H1 (cell line): ENCODE results near the gene THBD. TPM values are rescaled to one million over a fixed set of nuclear protein-coding genes. Genes with fewer than 3 reads are reported as not detected.
A peak's percentile ranks its signal among the peaks of the same experiment; 100 is the strongest.

Experiments used
- CTCF ChIA-PET: fragments of 300-600 bp; sonication (Branson Sonifier 250); formaldehyde crosslinking; loops from one replicate; lab custom pipeline; 2021; ENCODE audit not compliant: partially characterized antibody; lab: Charles Lee
- POLR2A ChIA-PET: fragments of 300-600 bp; sonication (Branson Sonifier 250); formaldehyde crosslinking; loops from one replicate; lab custom pipeline; 2021; ENCODE audit warnings: inconsistent platforms; ENCODE audit not compliant: partially characterized antibody; lab: Charles Lee
- DNase-seq, 2 experiments: peaks; one replicate each; pipeline versions ENCODE4 v3.0.0 to v3.0.0-alpha.2; 2010 to 2022; ENCODE audit warnings: low spot score in 2 of 2, low read depth in 1 of 2, mixed read lengths in 1 of 2
- FAIRE-seq: peaks from 2 replicates; lab custom pipeline; 2011; peaks lifted over from hg19 to GRCh38; lab: Jason Lieb, UNC
- H2AFZ ChIP-seq: 2 replicates; pipeline ENCODE4 v1.8.1; 2012; ENCODE audit warnings: low read length, inconsistent platforms
- H2AK5ac ChIP-seq: 2 replicates; pipeline ENCODE4 v1.6.1; 2013; ENCODE audit warnings: low read depth, low read length
- H2BK120ac ChIP-seq: replicated peaks from 2 replicates; pipeline ENCODE3; 2013; ENCODE audit warnings: low read depth, low read length, inconsistent platforms
- H2BK12ac ChIP-seq: 2 replicates; pipeline ENCODE4 v1.6.1; 2013; ENCODE audit warnings: low read depth, low read length
- H2BK15ac ChIP-seq: 2 replicates; pipeline ENCODE4 v1.6.1; 2013; ENCODE audit warnings: low read length
- H2BK20ac ChIP-seq: 2 replicates; pipeline ENCODE4 v1.6.1; 2013; ENCODE audit warnings: low read length
- H2BK5ac ChIP-seq: 2 replicates; pipeline ENCODE4 v1.6.1; 2013; ENCODE audit warnings: low read depth, low read length
- H3K14ac ChIP-seq: 2 replicates; pipeline ENCODE4 v1.6.1; 2013; ENCODE audit warnings: inconsistent platforms; ENCODE audit not compliant: insufficient read length
- H3K18ac ChIP-seq: 2 replicates; pipeline ENCODE4 v1.6.1; 2013; ENCODE audit warnings: low read length; ENCODE audit errors: extremely low read depth
- H3K23ac ChIP-seq: 2 replicates; pipeline ENCODE4 v1.6.1; 2013; ENCODE audit warnings: inconsistent platforms; ENCODE audit not compliant: insufficient read length
- H3K23me2 ChIP-seq: 2 replicates; pipeline ENCODE4 v1.6.1; 2013; ENCODE audit warnings: low read depth, low read length
- H3K27ac ChIP-seq: 2 replicates; pipeline ENCODE4 v1.6.1; 2011; ENCODE audit warnings: low read depth, low read length, inconsistent platforms
- H3K27me3 ChIP-seq, 4 experiments: replicated peaks in 1 of 4; 1 replicate in 1 of 4; 2 replicates in 3 of 4; pipeline versions ENCODE4 v1.6.1 to v1.8.1; 2011 to 2013; ENCODE audit warnings: low read length in 3 of 4, mild to moderate bottlenecking in 3 of 4, inconsistent platforms in 2 of 4, mixed read lengths in 2 of 4, moderate library complexity in 1 of 4; ENCODE audit not compliant: control insufficient read depth in 3 of 4, insufficient read depth in 3 of 4; ENCODE audit errors: extremely low read depth in 1 of 4
- H3K36me3 ChIP-seq, 4 experiments: 2 replicates each; pipeline versions ENCODE4 v1.6.1 to v1.8.1; 2011 to 2013; ENCODE audit warnings: mild to moderate bottlenecking in 4 of 4, low read length in 3 of 4, moderate library complexity in 2 of 4, control low read depth in 1 of 4, inconsistent platforms in 1 of 4; ENCODE audit not compliant: insufficient read depth in 4 of 4, control insufficient read depth in 2 of 4
- H3K4ac ChIP-seq: replicated peaks from 2 replicates; pipeline ENCODE3; 2013; ENCODE audit warnings: low read length, low read depth, mixed read lengths, inconsistent platforms; ENCODE audit not compliant: insufficient read length
- H3K4me1 ChIP-seq, 4 experiments: replicated peaks in 1 of 4; 1 replicate in 1 of 4; 2 replicates in 3 of 4; pipeline versions ENCODE4 v1.6.1 to v1.8.1; 2011 to 2013; ENCODE audit warnings: low read length in 3 of 4, inconsistent platforms in 2 of 4, mixed read lengths in 1 of 4; ENCODE audit not compliant: insufficient read depth in 4 of 4, control insufficient read depth in 3 of 4
- H3K4me2 ChIP-seq, 2 experiments: 2 replicates each; pipeline versions ENCODE4 v1.6.1 to v1.8.1; 2011 to 2013; ENCODE audit warnings: low read depth in 2 of 2, low read length in 2 of 2, control low read depth in 1 of 2, inconsistent platforms in 1 of 2, mild to moderate bottlenecking in 1 of 2; ENCODE audit not compliant: insufficient read depth in 1 of 2
- H3K4me3 ChIP-seq, 4 experiments: fragments of 200-600, 300-600 bp in 1 of 4; sonication (generic), shearing (Covaris generic), sonication (Bioruptor Twin) in 1 of 4; 2 replicates each; pipeline versions ENCODE4 v1.5.1 to v1.8.1; 2011 to 2016; ENCODE audit warnings: low read length in 4 of 4, low read depth in 3 of 4, control low read depth in 2 of 4, inconsistent platforms in 2 of 4, mild to moderate bottlenecking in 2 of 4, mixed read lengths in 1 of 4, moderate library complexity in 1 of 4; ENCODE audit not compliant: insufficient read depth in 2 of 4; ENCODE audit errors: extremely low read depth in 1 of 4
- H3K56ac ChIP-seq: replicated peaks from 2 replicates; pipeline ENCODE3; 2013; ENCODE audit warnings: low read depth, mild to moderate bottlenecking, mixed read lengths, low read length, inconsistent platforms; ENCODE audit not compliant: insufficient read length
- H3K79me1 ChIP-seq: 2 replicates; pipeline ENCODE4 v1.6.1; 2013; ENCODE audit warnings: low read depth, low read length, control low read depth
- H3K79me2 ChIP-seq, 2 experiments: 2 replicates each; pipeline versions ENCODE4 v1.6.1 to v1.8.1; 2012 to 2013; ENCODE audit warnings: low read length in 2 of 2, mild to moderate bottlenecking in 2 of 2, inconsistent platforms in 1 of 2; ENCODE audit not compliant: insufficient read depth in 2 of 2, control insufficient read depth in 1 of 2
- H3K9ac ChIP-seq, 4 experiments: replicated peaks in 1 of 4; 1 replicate in 1 of 4; 2 replicates in 3 of 4; pipeline versions ENCODE4 v1.6.1 to v1.8.1; 2011 to 2013; ENCODE audit warnings: low read depth in 3 of 4, low read length in 3 of 4, control low read depth in 2 of 4, mild to moderate bottlenecking in 2 of 4, moderate library complexity in 2 of 4, inconsistent platforms in 1 of 4; ENCODE audit errors: extremely low read depth in 1 of 4
- H3K9me3 ChIP-seq, 2 experiments: 2 replicates each; pipeline versions ENCODE4 v1.6.1 to v1.8.1; 2012 to 2013; ENCODE audit warnings: mild to moderate bottlenecking in 2 of 2, moderate library complexity in 2 of 2, control low read depth in 1 of 2, inconsistent platforms in 1 of 2, low read depth in 1 of 2, low read length in 1 of 2, mixed read lengths in 1 of 2; ENCODE audit not compliant: insufficient read depth in 2 of 2
- H4K20me1 ChIP-seq, 2 experiments: replicated peaks in 1 of 2; 2 replicates each; pipeline versions ENCODE3 to v1.8.1; 2011 to 2013; ENCODE audit warnings: inconsistent platforms in 2 of 2, low read length in 2 of 2, mild to moderate bottlenecking in 1 of 2; ENCODE audit not compliant: insufficient read depth in 2 of 2, control insufficient read depth in 1 of 2
- H4K5ac ChIP-seq: 2 replicates; pipeline ENCODE4 v1.6.1; 2013; ENCODE audit warnings: low read length, low read depth, mixed read lengths, inconsistent platforms; ENCODE audit not compliant: insufficient read length
- H4K8ac ChIP-seq: 2 replicates; pipeline ENCODE4 v1.8.0; 2013; ENCODE audit warnings: mild to moderate bottlenecking, moderate library complexity, low read length, inconsistent platforms; ENCODE audit not compliant: insufficient read depth; ENCODE audit errors: extremely low read depth
- H4K91ac ChIP-seq: replicated peaks from 2 replicates; pipeline ENCODE3; 2013; ENCODE audit warnings: low read length, mixed read lengths, inconsistent platforms; ENCODE audit not compliant: insufficient read length
- BRCA1 ChIP-seq: IDR thresholded peaks from 2 replicates; pipeline ENCODE4 v1.6.1; 2012; ENCODE audit warnings: low read depth, low read length, improper control_type of control experiment
- CEBPB ChIP-seq: IDR thresholded peaks from 2 replicates; pipeline ENCODE4 v1.6.1; 2012; ENCODE audit warnings: low read depth, low read length
- MAFK ChIP-seq: IDR thresholded peaks from 2 replicates; pipeline ENCODE4 v1.6.1; 2012; ENCODE audit warnings: low read depth, mild to moderate bottlenecking, improper control_type of control experiment, low read length
- RAD21 ChIP-seq, 2 experiments: IDR thresholded peaks in 1 of 2; conservative IDR thresholded peaks in 1 of 2; 2 replicates each; pipeline ENCODE4 v1.6.1; 2011; ENCODE audit warnings: low read depth in 2 of 2, low read length in 2 of 2, improper control_type of control experiment in 1 of 2, inconsistent platforms in 1 of 2, mild to moderate bottlenecking in 1 of 2, moderate library complexity in 1 of 2
- TAF1 ChIP-seq: IDR thresholded peaks from 2 replicates; pipeline ENCODE4 v1.6.1; 2011; ENCODE audit warnings: mild to moderate bottlenecking, low read depth, low read length
- WGBS, 2 experiments: shearing (Covaris generic) in 1 of 2; methylation state at CpG; one replicate each; pipeline versions ENCODE4 v1.1.6 to v1.1.7; 2013 to 2015; ENCODE audit warnings: low lambda C conversion rate in 2 of 2, mixed read lengths in 2 of 2, inconsistent platforms in 1 of 2, low coverage in 1 of 2, missing lambda C conversion rate in 1 of 2; ENCODE audit not compliant: insufficient replicate concordance in 2 of 2, insufficient coverage in 1 of 2, insufficient read length in 1 of 2; ENCODE audit errors: extremely low coverage in 1 of 2, missing lambda C conversion rate in 1 of 2; 5-methylcytosine and 5-hydroxymethylcytosine counted together
- polyA plus RNA-seq, 7 experiments: library from polyadenylated mRNA; depleted of rRNA in 3 of 7; stranded (reverse) in 5 of 7; unstranded in 2 of 7; fragments of >200 nt in 5 of 7; fragments of 200-250 nt in 2 of 7; gene quantifications; 1 replicate in 5 of 7; 2 replicates in 1 of 7; 4 replicates in 1 of 7; pipeline versions ENCODE4 v1.2.1 to v1.2.3, GENCODE V29; 2011 to 2013; ENCODE audit warnings: missing spikeins in 2 of 7, mixed read lengths in 2 of 7
- total RNA-seq: library from RNA; stranded (reverse); fragmentation: NEBNext Ultra II Directional; extraction: Animal tissue kit (Norgen Biotek cat#: 25700); gene quantifications from 2 replicates; pipeline ENCODE4 v1.2.1, GENCODE V29; 2021

THBD gene
- total and polyA plus RNA-seq, 2 of the 8 experiments (the other 6 are each of a cell fraction or from before 2014, with no cell fraction given) = 0.21 to 0.43 TPM

GRCh38 chr20:23019403-23019802, 30.1 kb downstream of the THBD start:
- Histone ChIP-seq H3K79me1 (no peaks in the 10 kb centered on the region), H2BK12ac (no peak overlapping the region), H4K20me1 (no peaks in the 10 kb centered on the region), H3K36me3 (no peaks in the 10 kb centered on the region), H3K4me1 (no peaks in the 10 kb centered on the region), H3K14ac (no peak overlapping the region), H2AFZ (no peak overlapping the region), H3K23ac (no peak overlapping the region), H3K9ac (no peak overlapping the region), H2BK120ac (no peak overlapping the region), H3K27me3 (no peaks in the 10 kb centered on the region), H3K23me2 (0 out of 2 replicates have a peak, but pooled peaks cover 1% of the 10 kb centered on the region), H3K4ac (no peak overlapping the region), H3K79me2 (no peaks in the 10 kb centered on the region), H4K91ac (no peak overlapping the region), H3K18ac (no peak overlapping the region), H2BK5ac (no peak overlapping the region), H3K56ac (no peak overlapping the region), H2AK5ac (no peak overlapping the region), H2BK15ac (no peak overlapping the region), H3K27ac (no peak overlapping the region), H2BK20ac (no peak overlapping the region), H3K4me3 (no peak overlapping the region), H3K4me2 (no peak overlapping the region), H4K8ac (no peak overlapping the region), H3K9me3 (no peaks in the 10 kb centered on the region), H4K5ac (no peak overlapping the region)
- ChIA-PET CTCF (interaction anchor here (1.0 to 1.6 kb wide), 3 partner anchors 12 to 323 kb away, joined by 3 to 6 read pairs (median 4); no protein-coding TSS in a partner anchor), POLR2A (no interaction called here)
- FAIRE-seq (no peak), DNase-seq (no peak)
- WGBS, 2 experiments = 92% methylated on average over 7 of the region's 7 CpGs; no CpG with 5 or more reads in 1 of the 2 experiments
- no peak for TF ChIP-seq BRCA1
- TF ChIP-seq CEBPB = no peak
- TF ChIP-seq RAD21 (IDR thresholded peaks at IDR 0.05 in 1 of 2, conservative IDR thresholded peaks at IDR 0.05 in 1 of 2; ENCODE audit: low read depth in 2 of 2, low read length in 2 of 2) = peak in 1 of 2 experiments; percentile 11; a peak in 1 of 4 replicates
- TF ChIP-seq MAFK = peak; percentile 30; the same call in 1 of the 2 replicates
- no peak for TF ChIP-seq TAF1
